Astrocyte (in vitro differentiated cells and primary cell): ENCODE data around the gene RNPS1. TPM values are rescaled to one million over a fixed set of nuclear protein-coding genes. Genes with fewer than 3 reads are reported as not detected.

ENCODE experiments used
- DNase-seq: peaks from one replicate; pipeline ENCODE4 v3.0.0-alpha.2; 2010; ENCODE audit warnings: low read depth
- FAIRE-seq: peaks from 2 replicates; lab custom pipeline; 2011; peaks lifted over from hg19 to GRCh38; lab: Jason Lieb, UNC
- H2AFZ ChIP-seq: 2 replicates; pipeline ENCODE4 v1.6.0; 2012; ENCODE audit warnings: low read depth, low read length, inconsistent platforms
- H3K27ac ChIP-seq: 2 replicates; pipeline ENCODE4 v1.5.1; 2011; ENCODE audit warnings: low read depth, low read length, inconsistent platforms
- H3K27me3 ChIP-seq: 2 replicates; pipeline ENCODE4 v1.6.0; 2011; ENCODE audit warnings: low read length, inconsistent platforms; ENCODE audit not compliant: insufficient read depth
- H3K36me3 ChIP-seq: 2 replicates; pipeline ENCODE4 v1.5.1; 2011; ENCODE audit warnings: low read length, inconsistent platforms; ENCODE audit not compliant: insufficient read depth
- H3K4me1 ChIP-seq: 2 replicates; pipeline ENCODE4 v1.5.1; 2011; ENCODE audit warnings: low read length, inconsistent platforms; ENCODE audit not compliant: insufficient read depth
- H3K4me2 ChIP-seq: 2 replicates; pipeline ENCODE4 v1.6.0; 2012; ENCODE audit warnings: low read length, inconsistent platforms
- H3K4me3 ChIP-seq: 2 replicates; pipeline ENCODE4 v1.5.1; 2011; ENCODE audit warnings: low read depth, mild to moderate bottlenecking, low read length, inconsistent platforms; ENCODE audit not compliant: insufficient read depth
- H3K79me2 ChIP-seq: 2 replicates; pipeline ENCODE4 v1.6.0; 2012; ENCODE audit warnings: mild to moderate bottlenecking, low read length, inconsistent platforms; ENCODE audit not compliant: insufficient read depth
- H3K9ac ChIP-seq: 2 replicates; pipeline ENCODE4 v1.6.0; 2012; ENCODE audit warnings: mild to moderate bottlenecking, low read length, inconsistent platforms
- H3K9me3 ChIP-seq: 2 replicates; pipeline ENCODE4 v1.5.1; 2012; ENCODE audit warnings: low read depth, mild to moderate bottlenecking, low read length, inconsistent platforms; ENCODE audit not compliant: insufficient read depth
- H4K20me1 ChIP-seq: 2 replicates; pipeline ENCODE4 v1.6.0; 2012; ENCODE audit warnings: low read length, inconsistent platforms; ENCODE audit not compliant: insufficient read depth
- H3K27ac Mint-ChIP-seq: one replicate; pipeline ENCODE4 v1.8.0; 2021; ENCODE audit warnings: mild to moderate bottlenecking, mixed read lengths; ENCODE audit not compliant: unreplicated experiment
- H3K27me3 Mint-ChIP-seq: one replicate; pipeline ENCODE4 v1.8.0; 2021; ENCODE audit warnings: low read depth, mixed read lengths; ENCODE audit not compliant: unreplicated experiment
- H3K36me3 Mint-ChIP-seq: one replicate; pipeline ENCODE4 v1.8.0; 2021; ENCODE audit warnings: low read depth, mixed read lengths; ENCODE audit not compliant: unreplicated experiment
- H3K4me1 Mint-ChIP-seq: one replicate; pipeline ENCODE4 v1.8.0; 2021; ENCODE audit warnings: low read depth, mixed read lengths; ENCODE audit not compliant: unreplicated experiment
- H3K4me3 Mint-ChIP-seq: one replicate; pipeline ENCODE4 v1.8.0; 2021; ENCODE audit warnings: mild to moderate bottlenecking, moderate library complexity, mixed read lengths; ENCODE audit not compliant: unreplicated experiment
- H3K9me3 Mint-ChIP-seq: one replicate; pipeline ENCODE4 v1.8.0; 2021; ENCODE audit warnings: mild to moderate bottlenecking, mixed read lengths; ENCODE audit not compliant: unreplicated experiment
- EZH2 ChIP-seq: IDR thresholded peaks from 2 replicates; pipeline ENCODE4 v1.6.1; 2012; ENCODE audit warnings: mild to moderate bottlenecking, low read length, inconsistent platforms; ENCODE audit not compliant: insufficient read depth
- total RNA-seq: library from RNA; stranded (reverse); gene quantifications from 2 replicates; pipeline ENCODE4 v1.2.1, GENCODE V29; 2021
- TF ChIP-seq, protein P1 (sequence below): IDR thresholded peaks from 2 replicates; pipeline ENCODE4 v1.5.1; 2011; ENCODE audit warnings: low read depth, mild to moderate bottlenecking, inconsistent platforms, low read length, moderate library complexity; ENCODE audit not compliant: insufficient read depth

Gene RNPS1
- total RNA-seq, 1 donor from 2014 or later: 209 TPM

DNA sequence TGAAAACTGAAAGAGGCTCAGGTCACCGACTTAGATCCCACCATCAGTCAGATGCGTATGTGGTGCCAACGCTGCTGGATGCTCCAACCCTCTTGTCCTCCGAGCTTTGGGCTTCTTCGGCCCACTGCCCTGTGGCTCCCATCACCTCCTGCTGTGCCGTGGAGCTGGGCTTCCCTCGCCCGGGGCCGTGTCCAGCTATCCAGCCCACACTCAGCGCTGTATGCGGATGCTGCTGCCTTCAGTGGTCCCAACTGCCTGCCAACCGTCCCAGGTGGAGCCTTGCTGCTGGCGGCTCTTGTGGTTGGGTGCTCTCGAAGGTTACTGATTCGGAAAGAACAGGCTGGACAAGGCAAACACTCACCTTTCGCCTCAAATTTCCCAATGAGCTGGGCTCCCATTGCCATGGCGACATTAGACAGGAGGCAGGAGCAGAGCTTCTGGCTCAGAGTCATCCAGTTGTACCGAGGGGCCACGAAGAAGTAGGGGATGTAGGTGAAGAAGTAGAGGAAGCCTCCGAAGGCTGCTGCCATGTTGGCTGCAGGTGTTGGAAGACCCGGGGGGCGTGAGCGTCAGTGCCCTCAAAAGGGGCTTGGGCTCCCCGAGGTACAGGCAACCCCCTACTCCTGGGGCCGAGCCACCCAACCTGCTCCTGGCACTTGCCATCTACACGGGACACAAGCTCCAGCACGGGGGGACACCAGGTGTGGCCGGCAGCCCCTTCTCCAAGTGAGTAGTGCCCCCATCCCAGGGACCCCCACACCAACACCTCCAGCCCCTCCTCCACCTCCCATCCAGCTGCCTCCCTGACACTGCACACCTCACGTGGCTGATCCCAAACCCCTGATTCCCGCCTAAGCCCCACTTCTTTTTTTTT is 40.4 kb upstream of the RNPS1 start:
- no peaks in the 10 kb centered on the region for H3K27me3 Mint-ChIP-seq
- no peak overlapping the region for H3K4me3 Mint-ChIP-seq
- Histone ChIP-seq H3K9me3 (no peaks in the 10 kb centered on the region), H3K4me1 (no peaks in the 10 kb centered on the region), H3K4me2 (no peak overlapping the region), H3K9ac (no peak overlapping the region), H2AFZ (no peak overlapping the region), H3K27me3 (no peaks in the 10 kb centered on the region), H4K20me1 (no peaks in the 10 kb centered on the region), H3K4me3 (no peak overlapping the region), H3K36me3 (no peaks in the 10 kb centered on the region), H3K27ac (no peak overlapping the region), H3K79me2 (no peaks in the 10 kb centered on the region)
- no peaks in the 10 kb centered on the region for H3K9me3 Mint-ChIP-seq
- H3K27ac Mint-ChIP-seq: no peak overlapping the region
- FAIRE-seq (no peak), DNase-seq (no peak)
- H3K36me3 Mint-ChIP-seq: no peaks in the 10 kb centered on the region
- TF ChIP-seq EZH2: no peak
- TF ChIP-seq, protein P1, sequence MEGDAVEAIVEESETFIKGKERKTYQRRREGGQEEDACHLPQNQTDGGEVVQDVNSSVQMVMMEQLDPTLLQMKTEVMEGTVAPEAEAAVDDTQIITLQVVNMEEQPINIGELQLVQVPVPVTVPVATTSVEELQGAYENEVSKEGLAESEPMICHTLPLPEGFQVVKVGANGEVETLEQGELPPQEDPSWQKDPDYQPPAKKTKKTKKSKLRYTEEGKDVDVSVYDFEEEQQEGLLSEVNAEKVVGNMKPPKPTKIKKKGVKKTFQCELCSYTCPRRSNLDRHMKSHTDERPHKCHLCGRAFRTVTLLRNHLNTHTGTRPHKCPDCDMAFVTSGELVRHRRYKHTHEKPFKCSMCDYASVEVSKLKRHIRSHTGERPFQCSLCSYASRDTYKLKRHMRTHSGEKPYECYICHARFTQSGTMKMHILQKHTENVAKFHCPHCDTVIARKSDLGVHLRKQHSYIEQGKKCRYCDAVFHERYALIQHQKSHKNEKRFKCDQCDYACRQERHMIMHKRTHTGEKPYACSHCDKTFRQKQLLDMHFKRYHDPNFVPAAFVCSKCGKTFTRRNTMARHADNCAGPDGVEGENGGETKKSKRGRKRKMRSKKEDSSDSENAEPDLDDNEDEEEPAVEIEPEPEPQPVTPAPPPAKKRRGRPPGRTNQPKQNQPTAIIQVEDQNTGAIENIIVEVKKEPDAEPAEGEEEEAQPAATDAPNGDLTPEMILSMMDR: no peak
- H3K4me1 Mint-ChIP-seq: no peaks in the 10 kb centered on the region

DNA sequence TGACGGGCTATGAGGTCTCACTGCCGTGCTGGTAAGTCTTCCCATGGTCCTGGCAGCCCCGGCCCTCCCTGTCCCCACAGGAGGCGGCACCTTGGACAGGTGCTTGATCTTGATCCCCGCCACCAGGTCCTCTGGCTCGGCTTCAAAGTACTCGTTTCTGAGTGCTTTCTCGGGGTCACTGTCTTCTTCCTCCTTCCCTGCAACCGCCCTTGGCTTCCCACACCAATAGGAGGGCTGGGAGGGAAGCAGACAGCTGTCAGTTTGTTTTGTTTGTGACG is 31.9 kb upstream of the RNPS1 start:
- H3K4me3 Mint-ChIP-seq: no peak overlapping the region
- H3K9ac ChIP-seq: no peak overlapping the region
- no peak overlapping the region for H3K4me2 ChIP-seq
- H4K20me1 ChIP-seq: no peaks in the 10 kb centered on the region
- H3K27me3 Mint-ChIP-seq: peaks cover 7% of the 10 kb centered on the region
- H3K4me1 ChIP-seq: no peaks in the 10 kb centered on the region
- no peaks in the 10 kb centered on the region for H3K9me3 Mint-ChIP-seq
- H3K9me3 ChIP-seq: no peaks in the 10 kb centered on the region
- FAIRE-seq: no peak
- no peaks in the 10 kb centered on the region for H3K79me2 ChIP-seq
- H3K4me3 ChIP-seq: no peak overlapping the region
- no peak overlapping the region for H3K27ac Mint-ChIP-seq
- H3K4me1 Mint-ChIP-seq: no peaks in the 10 kb centered on the region
- no peaks in the 10 kb centered on the region for H3K27me3 ChIP-seq
- no peak overlapping the region for H2AFZ ChIP-seq
- DNase-seq: no peak
- TF ChIP-seq, protein P1: no peak
- no peak for TF ChIP-seq EZH2
- H3K27ac ChIP-seq: no peak overlapping the region
- H3K36me3 ChIP-seq: no peaks in the 10 kb centered on the region
- H3K36me3 Mint-ChIP-seq: no peaks in the 10 kb centered on the region
